ENCODE measurements around the gene INF2.
"Not testable (repeated sequence)": the region's sequence is repeated elsewhere in the genome, so short reads cannot be mapped to it uniquely, and the experiment has no call there.

INF2 gene

DNA sequence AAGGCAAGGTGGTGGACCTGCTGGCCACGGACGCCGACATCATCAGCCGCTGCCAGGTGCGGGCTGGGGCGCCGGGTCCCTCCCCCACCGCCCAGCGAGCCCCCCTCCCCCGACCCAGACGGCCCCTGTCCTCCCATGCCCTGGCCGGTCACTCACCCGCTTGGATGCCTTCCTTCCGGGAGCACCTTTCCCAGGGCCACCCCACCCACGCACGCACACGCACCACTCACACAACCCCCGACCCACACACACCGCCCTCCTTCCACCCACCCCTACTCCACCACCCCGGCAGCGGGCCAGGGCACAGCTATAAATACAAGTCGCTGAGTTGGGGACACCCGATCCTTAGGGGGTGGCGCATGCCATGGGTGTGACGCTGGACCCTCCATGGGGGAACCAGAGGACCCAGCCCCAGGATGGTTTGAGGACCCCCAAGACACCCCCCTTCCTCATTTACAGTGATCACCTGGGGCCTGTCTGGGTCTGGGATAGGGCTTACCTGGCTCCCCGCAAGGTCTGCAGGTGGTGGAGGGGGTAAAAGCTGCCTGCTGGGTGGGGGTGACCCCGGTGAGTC is 35.1 kb downstream of the INF2 start:
- no peak for DNase-seq

DNA sequence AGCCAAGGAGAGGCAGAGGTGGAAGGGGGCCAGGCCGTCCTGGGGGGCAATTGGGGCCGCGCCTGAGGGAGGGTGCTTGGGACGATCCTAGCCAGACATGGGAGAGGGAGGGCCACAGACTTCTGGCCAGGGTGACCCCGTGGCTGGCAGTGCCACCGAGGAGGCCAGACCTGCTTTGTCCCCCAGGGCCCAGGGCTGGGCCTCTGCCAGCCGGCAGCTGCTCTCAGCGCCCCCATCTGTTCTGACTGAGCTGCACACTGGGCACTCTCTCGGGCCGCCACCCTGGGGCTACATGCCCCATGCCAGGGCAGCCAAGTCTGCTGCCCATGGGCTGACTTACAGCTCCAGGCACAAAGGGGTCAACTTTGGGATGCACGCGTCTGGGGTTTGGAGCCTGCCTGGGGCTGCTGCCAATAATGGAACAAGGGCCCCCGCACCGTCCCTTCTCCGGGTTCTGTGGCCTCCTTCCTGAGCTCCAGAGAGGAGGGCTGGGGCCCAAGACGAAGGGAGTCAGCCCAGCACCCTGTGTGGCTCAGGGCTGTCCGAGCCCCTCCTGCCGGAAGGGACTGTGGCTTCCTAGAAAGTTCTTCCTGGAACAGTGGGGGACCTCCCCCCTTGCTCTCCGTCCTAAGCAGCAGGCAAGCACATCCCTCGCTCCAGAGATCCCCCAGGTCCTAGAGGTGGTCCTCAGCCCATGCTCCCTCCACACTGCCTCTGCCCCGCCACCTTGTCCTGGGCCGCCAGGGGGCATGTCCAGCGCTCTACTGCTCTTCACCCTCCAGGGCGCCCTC is 35.8 kb downstream of the INF2 start:
- DNase-seq, result no peak

DNA sequence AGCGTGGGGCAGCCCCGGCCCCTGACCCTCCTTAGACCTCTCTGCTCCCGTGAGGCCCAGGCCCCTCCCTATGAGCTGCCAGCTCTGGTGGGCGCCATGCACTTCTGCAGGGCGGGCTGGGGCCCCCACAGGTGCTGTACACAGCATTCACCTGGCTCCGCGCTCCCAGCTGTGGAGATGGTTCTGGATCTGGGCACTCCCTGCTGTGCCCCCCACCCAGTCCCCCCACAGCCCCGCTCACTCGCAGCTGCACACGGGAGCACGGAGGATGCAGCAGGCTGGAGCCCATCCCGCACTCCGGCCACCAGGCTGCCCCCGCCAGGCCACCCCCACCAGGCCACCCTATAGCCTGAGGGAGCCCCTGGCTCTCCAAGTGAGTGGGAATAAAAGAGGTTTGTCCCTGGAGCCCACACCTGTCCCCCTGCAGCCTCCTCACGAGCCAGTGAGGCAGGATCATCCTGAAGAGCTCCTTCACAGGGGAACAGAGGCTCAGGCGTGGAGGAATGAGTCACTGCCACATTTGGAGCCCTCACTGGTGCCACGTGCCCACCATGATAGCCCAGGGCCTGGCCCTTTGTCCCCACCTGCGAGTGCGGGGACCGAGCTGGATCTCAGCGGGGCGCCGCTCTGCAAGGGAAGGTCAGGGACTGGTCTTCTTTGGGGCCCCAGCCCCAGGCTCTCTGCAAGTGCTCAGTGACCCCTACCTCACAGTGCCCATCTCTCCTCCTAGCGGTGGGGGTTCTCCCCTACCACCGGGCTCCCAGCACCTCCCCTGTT is 36.5 kb downstream of the INF2 start:
- no peak for DNase-seq

DNA sequence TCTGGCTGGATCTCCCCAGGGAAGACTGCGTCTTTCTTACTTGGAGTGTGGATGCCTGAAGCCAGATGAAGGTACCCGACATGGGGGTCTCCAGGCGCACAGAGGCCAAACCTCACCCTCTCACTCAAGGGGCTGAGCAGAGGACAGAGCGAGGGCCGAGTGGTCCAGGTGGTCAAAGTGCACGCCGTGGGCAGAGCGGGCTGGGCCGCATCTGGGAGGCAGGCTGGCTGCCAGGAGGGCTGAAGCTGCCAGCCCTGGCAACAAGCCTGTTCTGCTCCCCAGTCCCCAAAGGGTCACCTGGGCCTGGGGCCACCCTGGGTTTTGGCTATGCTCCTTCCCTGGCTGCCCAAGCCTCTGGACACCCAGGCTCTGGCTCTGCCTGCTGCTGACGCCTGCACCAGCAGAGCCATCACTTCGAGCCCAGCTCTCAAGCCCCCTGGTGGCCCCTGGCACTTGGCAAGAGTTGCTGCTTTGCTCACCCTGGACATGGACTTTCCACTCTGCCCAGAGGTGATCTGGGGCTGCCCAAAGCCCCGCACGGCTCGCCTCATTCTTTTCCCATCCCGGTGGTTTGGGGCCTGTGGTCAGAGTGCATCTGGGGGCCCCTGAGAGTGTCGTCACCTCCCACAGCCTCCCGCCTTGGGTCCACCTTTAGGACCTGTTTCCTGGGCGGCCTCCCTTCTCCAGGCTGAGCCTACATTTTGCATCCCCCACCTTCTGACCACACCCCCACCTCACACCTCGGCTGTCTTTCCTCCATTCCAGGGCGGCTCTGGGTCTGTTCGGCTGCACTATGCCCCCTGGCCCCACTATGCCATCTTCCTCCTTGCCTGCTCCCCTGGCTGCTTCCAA is 37.4 kb downstream of the INF2 start:
- no peak for DNase-seq

DNA sequence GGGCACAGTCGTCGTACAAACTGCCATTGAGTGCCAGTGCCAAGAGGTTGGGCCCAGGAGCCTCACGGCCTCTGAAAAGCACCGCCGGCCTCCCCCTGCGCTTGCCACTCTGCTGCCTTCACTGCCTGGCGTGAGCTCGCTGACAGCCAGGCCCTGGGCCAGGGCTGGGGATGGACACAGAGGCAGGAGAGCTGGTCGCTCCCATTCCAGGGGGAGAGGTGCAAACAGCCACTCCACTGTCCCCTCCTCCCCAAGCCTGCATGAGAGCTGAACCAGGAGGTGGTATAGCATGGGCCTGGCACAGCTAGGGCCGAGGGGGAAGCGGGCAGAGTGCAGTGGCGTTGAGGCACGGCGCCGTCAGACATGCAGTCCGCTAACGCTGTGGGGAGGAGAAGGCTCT is 39.2 kb downstream of the INF2 start:
- no peak for DNase-seq

DNA sequence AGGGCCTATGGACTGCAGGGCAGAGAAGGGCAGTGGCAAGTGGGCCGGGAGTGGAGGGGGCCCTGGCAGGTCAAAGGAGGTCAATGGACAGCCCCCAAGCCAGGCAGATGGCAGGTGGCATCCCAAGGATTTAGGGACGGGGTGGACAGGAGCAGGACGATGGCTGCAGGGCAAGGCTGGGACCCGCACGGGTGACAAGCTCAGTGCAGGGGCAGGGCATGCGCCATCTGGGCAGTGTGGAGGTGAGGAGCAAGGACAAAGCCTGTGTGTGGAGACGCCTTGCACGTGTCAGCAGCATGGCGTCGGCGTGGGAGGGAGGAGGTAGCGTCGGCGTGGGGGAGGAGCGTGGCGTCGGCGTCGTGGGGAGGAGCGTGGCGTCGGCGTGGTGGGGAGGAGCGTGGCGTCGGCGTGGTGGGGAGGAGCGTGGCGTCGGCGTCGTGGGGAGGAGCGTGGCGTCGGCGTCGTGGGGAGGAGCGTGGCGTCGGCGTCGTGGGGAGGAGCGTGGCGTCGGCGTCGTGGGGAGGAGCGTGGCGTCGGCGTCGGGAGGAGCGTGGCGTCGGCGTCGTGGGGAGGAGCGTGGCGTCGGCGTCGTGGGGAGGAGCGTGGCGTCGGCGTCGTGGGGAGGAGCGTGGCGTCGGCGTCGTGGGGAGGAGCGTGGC is 39.9 kb downstream of the INF2 start:
- DNase-seq, result not testable (repeated sequence)

DNA sequence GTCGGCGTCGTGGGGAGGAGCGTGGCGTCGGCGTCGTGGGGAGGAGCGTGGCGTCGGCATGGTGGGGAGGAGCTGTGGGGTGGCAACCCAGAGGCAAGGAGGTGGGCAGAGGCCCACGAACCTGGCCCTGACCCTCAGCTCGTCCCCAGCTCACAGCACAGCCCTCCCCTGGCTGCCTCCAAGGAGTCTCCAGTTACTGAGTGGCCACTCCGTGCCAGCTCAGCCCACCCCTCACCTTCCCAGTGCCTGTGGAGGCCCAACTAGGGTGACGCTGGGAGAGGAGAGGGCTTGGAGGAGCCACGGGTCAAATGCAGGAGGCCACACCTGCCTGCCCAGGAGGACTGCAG is 40.4 kb downstream of the INF2 start:
- DNase-seq, result no peak

DNA sequence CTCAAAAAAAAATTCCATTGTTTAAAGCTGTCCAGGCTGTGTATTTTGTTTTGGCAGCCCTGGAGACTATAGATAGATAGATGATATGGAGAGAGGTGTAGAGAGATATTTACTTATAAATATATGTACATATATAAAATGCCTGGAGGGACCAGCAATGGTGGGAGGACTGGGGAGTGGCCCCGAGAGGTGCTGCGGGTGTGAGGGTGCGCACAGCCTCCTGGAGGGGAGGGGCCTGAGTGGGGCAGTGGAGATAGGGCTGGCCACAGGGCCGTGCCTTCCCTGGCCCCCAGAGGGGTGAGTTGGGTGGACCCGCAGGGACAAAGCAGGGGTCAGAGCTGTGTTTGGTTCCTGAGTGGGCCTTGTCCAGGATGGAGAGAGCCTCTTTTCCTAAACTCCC is 41.1 kb downstream of the INF2 start:
- no peak for DNase-seq

DNA sequence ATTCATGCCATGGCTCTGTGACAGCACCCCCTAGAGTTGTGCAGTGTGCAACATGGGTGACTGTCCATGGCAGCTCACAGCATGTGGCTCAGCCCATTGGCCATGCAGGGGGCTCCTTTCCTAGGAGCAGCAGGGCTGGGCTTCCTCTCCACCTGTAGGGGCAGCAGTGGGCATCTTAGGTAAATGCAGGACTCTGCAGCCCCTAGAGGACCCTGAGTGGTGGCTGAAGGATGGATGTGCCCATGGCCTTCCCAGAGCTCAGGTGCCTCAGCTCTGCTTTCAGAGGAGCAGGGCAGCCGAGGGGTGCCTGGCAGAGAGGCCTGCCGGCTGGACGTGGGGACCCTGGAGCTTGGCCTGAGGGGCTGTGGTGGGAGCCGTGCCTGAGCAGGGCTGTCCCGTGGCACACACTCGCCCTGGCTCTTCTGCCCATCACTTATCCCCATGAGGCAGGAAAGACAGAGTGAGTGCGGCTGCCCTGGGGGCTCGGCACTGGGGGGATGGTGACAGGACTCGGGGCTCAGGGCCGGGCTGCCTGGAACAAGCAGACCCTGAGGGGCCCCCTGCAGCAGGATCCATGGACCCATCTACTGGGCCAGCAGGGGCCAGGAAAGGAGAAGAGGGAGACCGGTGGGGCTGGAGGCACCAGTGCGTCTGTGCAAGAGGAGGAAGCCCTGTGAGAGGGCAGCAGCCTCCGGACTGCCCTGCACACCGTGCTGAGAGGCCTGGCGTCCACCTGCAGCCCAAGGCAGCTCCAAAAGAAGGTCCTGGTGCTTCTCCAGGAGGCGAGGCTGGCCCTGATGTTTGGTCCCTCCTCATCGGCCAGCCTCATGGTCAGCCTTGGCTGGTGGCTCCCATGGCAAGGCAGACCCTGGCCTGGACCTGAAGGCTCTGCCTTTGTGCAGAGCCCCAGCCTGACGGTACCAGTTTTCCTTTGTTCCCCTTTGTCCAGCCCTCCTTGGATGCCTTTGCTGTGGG is 42.2 kb downstream of the INF2 start:
- DNase-seq, result no peak

DNA sequence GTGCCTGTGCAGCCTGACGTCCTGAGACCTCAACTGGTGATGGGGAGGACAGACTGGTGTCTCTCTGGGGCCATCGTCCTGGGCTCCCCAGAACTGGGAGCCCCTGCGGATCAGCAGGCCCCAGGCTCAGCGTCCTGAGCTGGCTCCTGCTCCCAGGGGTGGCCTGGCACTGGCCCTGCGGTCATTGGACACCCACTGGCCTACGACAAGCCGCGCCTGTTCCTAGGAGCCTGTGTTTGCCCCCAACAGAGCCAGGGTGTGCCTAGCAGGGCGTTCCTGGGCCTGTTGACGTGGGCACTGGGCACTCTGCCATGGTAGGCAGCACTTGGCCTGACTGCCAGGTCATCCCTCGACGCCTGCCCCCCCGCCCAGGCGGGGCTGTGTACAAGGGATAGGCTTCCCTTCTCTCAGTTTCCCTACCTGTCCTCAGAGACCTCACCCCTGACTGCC is 43.0 kb downstream of the INF2 start:
- no peak for DNase-seq

DNA sequence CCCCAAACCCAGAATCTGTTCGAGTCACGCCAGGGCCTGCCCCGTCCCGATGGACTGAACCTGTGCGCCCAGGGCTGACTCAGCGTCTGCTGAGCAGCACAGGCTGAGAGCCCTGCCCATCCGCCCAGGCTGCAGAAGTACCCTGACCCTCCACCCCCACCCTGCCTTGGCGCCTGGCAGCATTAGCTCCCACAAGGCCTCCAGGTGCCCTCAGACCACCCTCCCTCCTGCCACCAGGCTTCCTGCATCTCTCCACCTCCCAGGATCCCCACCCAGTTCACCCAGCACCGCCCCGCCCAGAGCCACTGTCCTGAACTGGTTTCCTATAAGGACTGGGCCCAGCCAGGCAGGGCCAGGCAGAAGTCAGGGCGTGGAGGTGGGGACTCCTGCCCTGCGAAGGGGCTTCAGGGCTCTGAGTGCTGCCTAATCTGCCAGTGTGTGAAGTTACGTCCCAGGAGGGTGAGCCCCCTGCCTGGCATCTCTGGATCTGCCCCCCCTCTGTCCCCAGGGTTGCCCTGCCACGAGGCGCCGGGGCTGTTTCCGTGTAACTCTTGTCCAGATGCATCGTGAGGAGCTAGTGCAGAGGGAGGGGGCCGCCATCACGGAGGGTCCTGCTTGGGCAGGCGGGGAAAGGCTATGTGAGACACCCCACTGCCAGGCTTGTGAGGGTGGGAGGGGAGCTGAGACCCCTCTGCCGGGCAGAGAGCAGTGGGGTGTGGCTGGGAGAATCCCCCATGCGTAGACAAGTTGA is 43.7 kb downstream of the INF2 start:
- no peak for DNase-seq

DNA sequence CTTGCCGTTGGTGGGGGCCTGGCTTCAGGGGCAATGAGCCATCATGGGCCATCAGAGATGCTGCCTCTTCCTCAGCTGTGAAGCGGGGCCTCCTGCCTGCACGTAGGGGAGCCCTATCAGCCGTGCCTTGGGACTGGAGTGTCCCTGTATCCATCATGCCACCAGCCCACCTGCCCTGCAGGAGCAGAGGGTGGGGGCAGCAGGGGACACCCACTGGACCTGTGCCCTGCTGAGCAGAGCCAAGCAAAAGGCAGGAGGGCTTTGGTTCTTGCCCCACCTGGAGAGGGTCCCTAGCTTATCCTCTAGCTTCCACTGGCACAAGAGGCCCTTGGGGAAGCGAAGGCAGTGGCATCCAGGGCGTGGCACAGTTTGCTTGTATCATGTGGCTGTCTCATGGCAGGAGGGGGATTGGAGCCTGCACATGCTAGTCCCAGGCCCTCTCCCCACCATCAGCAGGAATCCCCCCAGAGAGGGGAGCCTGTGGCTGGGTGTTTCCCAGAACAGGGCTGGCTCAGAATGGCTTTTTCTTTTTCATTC is 44.7 kb downstream of the INF2 start:
- no peak for DNase-seq

DNA sequence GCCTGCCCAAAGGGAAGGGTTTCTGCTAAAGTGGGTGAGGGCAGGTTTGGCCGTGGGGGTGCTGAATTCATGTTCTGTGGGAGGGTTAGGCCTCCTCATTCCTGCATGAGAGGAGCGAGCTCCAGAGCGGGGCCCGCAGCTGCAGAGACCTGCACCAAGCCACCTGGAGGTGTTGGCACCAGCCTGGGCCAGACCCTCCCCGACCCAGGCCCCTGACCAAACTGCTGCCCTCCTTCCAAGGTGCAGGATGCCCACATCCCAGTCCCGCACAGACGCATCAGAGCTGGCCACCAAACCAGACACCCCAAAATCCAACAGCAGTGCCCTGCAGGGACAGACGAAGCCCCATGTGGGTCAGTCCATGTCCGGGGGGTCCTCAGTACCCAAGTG is 45.2 kb downstream of the INF2 start:
- no peak for DNase-seq

DNA sequence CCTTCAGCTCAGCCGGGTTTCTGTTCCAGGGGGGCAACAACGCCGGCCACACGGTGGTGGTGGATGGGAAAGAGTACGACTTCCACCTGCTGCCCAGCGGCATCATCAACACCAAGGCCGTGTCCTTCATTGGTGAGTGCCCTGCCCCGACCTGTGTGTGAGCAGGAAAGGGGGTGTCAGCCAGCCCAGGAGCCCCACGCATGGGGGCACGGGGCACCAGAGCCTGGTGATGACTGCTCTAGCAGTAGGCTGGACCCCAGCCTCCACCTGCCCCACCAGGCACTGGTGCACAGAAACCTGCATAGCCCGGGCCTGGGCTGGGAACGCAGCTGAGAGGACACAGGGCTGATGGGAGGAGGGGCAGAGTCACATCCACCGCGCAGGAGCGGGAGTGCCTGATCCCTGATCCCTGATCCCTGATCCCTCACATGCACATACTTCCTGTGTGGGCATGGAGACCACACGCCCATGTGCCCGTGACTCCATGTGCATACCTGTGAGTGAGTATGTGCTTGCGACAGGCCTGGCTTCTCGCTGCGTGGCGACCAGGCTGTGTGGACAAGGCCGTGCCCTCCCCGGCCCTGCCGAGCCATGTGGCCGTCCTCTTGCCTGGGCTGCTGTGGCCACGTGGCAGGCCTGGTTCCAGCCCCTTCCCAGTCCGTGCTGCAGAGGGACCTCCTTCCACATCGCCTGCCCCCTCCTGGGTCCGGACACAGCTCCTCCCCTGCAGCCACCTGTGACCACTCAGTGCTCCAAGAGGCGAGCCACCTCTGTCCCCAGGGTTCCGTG is 45.8 kb downstream of the INF2 start:
- no peak for DNase-seq

DNA sequence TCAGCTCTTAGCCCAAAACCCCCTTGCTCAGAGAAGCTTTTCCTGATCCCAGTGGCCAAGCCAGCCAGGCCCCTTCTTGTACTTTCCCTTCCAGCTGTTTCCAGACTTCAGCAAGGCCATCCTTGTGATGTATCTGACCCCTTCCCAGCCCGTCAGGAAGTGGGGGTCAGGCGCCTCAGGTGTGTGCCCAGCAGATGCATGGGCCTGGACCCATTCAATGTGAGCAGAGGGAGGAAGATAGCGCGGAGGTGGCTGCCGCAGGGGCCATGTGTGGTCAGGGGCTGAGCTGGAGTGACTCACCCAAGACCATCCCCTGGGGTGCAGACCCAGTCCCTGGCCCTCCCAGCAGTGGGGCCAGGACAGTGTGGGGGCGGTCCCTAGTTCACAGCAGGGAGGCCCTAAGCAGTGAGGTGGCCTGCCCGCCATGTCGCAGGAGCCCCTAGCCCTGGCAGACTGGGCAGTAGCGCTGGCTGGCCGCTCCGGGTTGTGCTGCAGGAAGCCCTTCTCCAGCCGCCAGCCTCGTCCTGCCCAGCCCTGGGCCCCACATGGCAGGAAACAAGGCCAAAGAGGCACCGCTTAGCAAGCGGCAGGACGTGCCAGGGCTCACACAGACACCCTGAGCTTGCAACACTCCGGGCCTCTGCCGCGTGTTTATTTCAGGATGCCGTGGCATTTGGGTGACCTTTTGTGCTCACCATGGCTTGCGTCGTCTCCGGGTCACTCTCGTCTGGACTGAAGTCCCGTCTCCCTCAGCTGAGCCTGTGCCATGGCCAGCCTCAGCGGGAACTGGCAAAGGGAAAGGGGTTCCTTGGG is 46.6 kb downstream of the INF2 start:
- DNase-seq, result no peak

DNA sequence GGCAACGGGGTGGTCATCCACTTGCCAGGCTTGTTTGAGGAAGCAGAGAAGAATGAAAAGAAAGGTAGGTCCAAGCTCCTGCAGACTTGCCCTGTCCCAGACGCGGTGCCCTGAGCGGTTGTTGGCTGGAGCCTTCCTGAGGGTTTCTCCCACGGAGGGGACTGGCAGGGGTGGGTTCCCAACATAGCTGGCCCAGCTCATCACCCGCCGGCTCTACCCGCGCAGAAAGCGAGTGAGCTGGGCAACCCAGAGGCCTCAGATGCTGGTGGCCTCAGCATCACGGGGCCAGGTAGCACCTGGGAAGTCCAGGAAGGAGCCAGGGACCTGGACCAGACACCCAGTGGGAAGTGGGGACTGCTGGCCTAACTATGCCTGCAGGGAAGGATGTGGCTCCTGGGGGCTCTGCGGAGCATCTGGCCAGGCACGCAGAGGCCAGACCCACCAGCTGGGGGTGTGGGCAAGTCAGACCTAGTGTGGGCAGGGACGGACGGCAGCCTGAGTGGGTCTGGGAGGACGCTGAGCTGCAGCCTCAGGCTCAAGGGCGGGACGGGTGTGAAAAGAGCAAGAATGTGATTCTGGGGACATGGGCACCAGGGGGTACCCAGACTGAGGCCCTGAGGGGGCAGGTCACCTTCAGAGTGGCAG is 49.1 kb downstream of the INF2 start:
- no peak for DNase-seq

DNA sequence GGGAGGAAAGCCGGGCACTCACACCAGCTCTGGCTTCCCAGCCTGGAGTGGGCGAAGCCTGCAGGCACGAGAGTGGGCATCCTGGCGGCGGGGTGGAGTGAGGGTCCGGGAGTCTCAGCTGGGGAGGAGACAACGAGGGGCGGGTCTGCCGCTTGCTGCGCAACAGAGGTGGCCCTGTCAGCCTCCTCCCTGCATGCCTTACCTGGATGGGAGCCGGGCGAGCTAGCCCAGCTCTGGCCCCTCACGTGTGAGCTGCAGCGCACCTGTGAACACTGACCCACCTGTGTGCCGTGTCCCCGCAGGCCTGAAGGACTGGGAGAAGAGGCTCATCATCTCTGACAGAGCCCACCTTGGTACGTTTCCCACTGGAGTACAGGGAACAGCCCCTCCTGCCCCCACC is 49.6 kb downstream of the INF2 start:
- no peak for DNase-seq

Measured in effector CD8-positive, alpha-beta T cell (primary cell).